K562 (cell line): ENCODE data around the gene SLC46A3. TPM values are rescaled to one million over a fixed set of nuclear protein-coding genes. Genes with fewer than 3 reads are reported as not detected.

Source experiments
- ATAC-seq: fragments of 200-7000 bp; cut with Tn5 transposase; 3 replicates; pipeline ENCODE4 v1.9.1; 2020; ENCODE audit warnings: moderate library complexity
- BruUV-seq: library from RNA; stranded (reverse); fragments of 400-500 nt; replicated peaks from 2 replicates; lab custom pipeline; 2021; lab: Mats Ljungman, UMichigan
- CTCF ChIA-PET: fragments of 300-600 bp; formaldehyde crosslinking; extraction: SDS; loops from one replicate; lab custom pipeline; 2021; ENCODE audit warnings: low intra/inter-chr PET ratio; lab: Yijun Ruan, JAX
- POLR2A ChIA-PET: fragments of 300-600, 350-650 bp; sonication (Branson Sonifier 250); formaldehyde crosslinking; extraction: SDS; loops from one replicate; lab custom pipeline; 2021; ENCODE audit warnings: antibody characterized with exemption, inconsistent platforms; lab: Yijun Ruan, JAX
- DNase-seq, 4 experiments: peaks; one replicate each; pipeline versions ENCODE4 v3.0.0 to v3.0.0-alpha.2; 2011 to 2018; ENCODE audit warnings: low spot score in 3 of 4, mixed read lengths in 3 of 4; ENCODE audit errors: extremely low read depth in 1 of 4
- FAIRE-seq: peaks from 2 replicates; lab custom pipeline; 2011; peaks lifted over from hg19 to GRCh38; lab: Jason Lieb, UNC
- H2AFZ ChIP-seq: 2 replicates; pipeline ENCODE4 v1.6.0; 2011; ENCODE audit warnings: low read depth, low read length, control low read depth, inconsistent platforms
- H3K27ac ChIP-seq: fragments of 200-600 bp; 3 replicates; pipeline ENCODE4 v1.8.0; 2011; ENCODE audit warnings: low read depth, mild to moderate bottlenecking, control low read depth, inconsistent platforms, low read length, moderate library complexity, mixed read lengths; ENCODE audit errors: extremely low read depth
- H3K27me3 ChIP-seq, 2 experiments: fragments of 300-600 bp in 1 of 2; 2 replicates in 1 of 2; 3 replicates in 1 of 2; pipeline versions ENCODE4 v1.6.0 to v1.8.0; 2011; ENCODE audit warnings: inconsistent platforms in 2 of 2, low read length in 2 of 2, mild to moderate bottlenecking in 1 of 2, mixed read lengths in 1 of 2, moderate library complexity in 1 of 2; ENCODE audit not compliant: control insufficient read depth in 2 of 2, insufficient read depth in 2 of 2
- H3K36me3 ChIP-seq: fragments of 300-600 bp; 3 replicates; pipeline ENCODE4 v1.8.0; 2011; ENCODE audit warnings: mild to moderate bottlenecking, low read length, inconsistent platforms; ENCODE audit not compliant: control insufficient read depth, insufficient read depth
- H3K4me1 ChIP-seq, 2 experiments: fragments of 200-600 bp in 1 of 2; replicated peaks in 1 of 2; 2 replicates in 1 of 2; 3 replicates in 1 of 2; pipeline versions ENCODE4 v1.5.1 to v1.8.0; 2011; ENCODE audit warnings: inconsistent platforms in 2 of 2, low read length in 2 of 2, mild to moderate bottlenecking in 1 of 2, mixed read lengths in 1 of 2, moderate library complexity in 1 of 2; ENCODE audit not compliant: control insufficient read depth in 2 of 2, insufficient read depth in 2 of 2
- H3K4me2 ChIP-seq: 2 replicates; pipeline ENCODE4 v1.6.1; 2011; ENCODE audit warnings: low read length, control low read depth, inconsistent platforms, mixed read lengths; ENCODE audit not compliant: insufficient read depth
- H3K4me3 ChIP-seq: fragments of 200-600 bp; sonication (generic), shearing (Covaris generic); 2 replicates; pipeline ENCODE4 v1.5.1; 2016; ENCODE audit warnings: control low read depth, inconsistent platforms
- H3K79me2 ChIP-seq: fragments of 200-600 bp; 3 replicates; pipeline ENCODE4 v1.8.0; 2011; ENCODE audit warnings: low read length, inconsistent platforms; ENCODE audit not compliant: control insufficient read depth, insufficient read depth
- H3K9ac ChIP-seq, 2 experiments: 2 replicates each; pipeline versions ENCODE4 v1.6.0 to v1.6.1; 2011; ENCODE audit warnings: low read depth in 2 of 2, low read length in 2 of 2, control low read depth in 1 of 2, inconsistent platforms in 1 of 2, mild to moderate bottlenecking in 1 of 2, mixed read lengths in 1 of 2; ENCODE audit not compliant: insufficient read depth in 1 of 2
- H3K9me1 ChIP-seq: one replicate; pipeline ENCODE4 v1.6.0; 2011; ENCODE audit warnings: inconsistent platforms, mild to moderate bottlenecking, low read length, moderate library complexity; ENCODE audit not compliant: control insufficient read depth, insufficient read depth
- H3K9me3 ChIP-seq: replicated peaks from 2 replicates; pipeline ENCODE4 v1.5.1; 2011; ENCODE audit warnings: low read depth, low read length, inconsistent platforms; ENCODE audit not compliant: control insufficient read depth, insufficient read depth
- H4K20me1 ChIP-seq: replicated peaks from 2 replicates; pipeline ENCODE4 v1.6.1; 2011; ENCODE audit warnings: low read length, inconsistent platforms, mixed read lengths; ENCODE audit not compliant: control insufficient read depth, insufficient read depth
- ATF2 ChIP-seq: sonication (generic); formaldehyde crosslinking; IDR thresholded peaks from 2 replicates; pipeline ENCODE4 v1.8.1; 2022; ENCODE audit warnings: missing genetic modification reagents
- BACH1 ChIP-seq: fragments of 200-800 bp; sonication (Bioruptor generic); IDR thresholded peaks from 2 replicates; pipeline ENCODE4 v1.6.1; 2016; ENCODE audit warnings: missing genetic modification characterization, missing compliant biosample characterization
- BDP1 ChIP-seq: IDR thresholded peaks from 3 replicates; pipeline ENCODE4 v1.6.1; 2011; ENCODE audit not compliant: insufficient read length, insufficient read depth
- JUN ChIP-seq, 2 experiments: sonication (generic) in 1 of 2; formaldehyde crosslinking in 1 of 2; IDR thresholded peaks; 2 replicates each; pipeline versions ENCODE4 v1.6.1 to v1.8.0; 2012 to 2022; ENCODE audit warnings: borderline replicate concordance in 2 of 2, mild to moderate bottlenecking in 2 of 2, improper control_type of control experiment in 1 of 2, low read depth in 1 of 2, low read length in 1 of 2, missing genetic modification reagents in 1 of 2
- KHSRP ChIP-seq: fragments of 450-650 bp; IDR thresholded peaks from 2 replicates; pipeline ENCODE4 v1.6.1; 2017
- MXI1 ChIP-seq: IDR thresholded peaks from 2 replicates; pipeline ENCODE4 v1.6.1; 2011; ENCODE audit warnings: low read depth, mild to moderate bottlenecking, improper control_type of control experiment, low read length
- NFE2L1 ChIP-seq: fragments of 450-650 bp; IDR thresholded peaks from 2 replicates; pipeline ENCODE4 v1.6.1; 2016; ENCODE audit warnings: missing genetic modification characterization, low read depth, mild to moderate bottlenecking, missing compliant biosample characterization, moderate library complexity, borderline replicate concordance
- RAD51 ChIP-seq: fragments of 450-650 bp; IDR thresholded peaks from 2 replicates; pipeline ENCODE4 v1.7.1; 2016; ENCODE audit warnings: low read depth, mild to moderate bottlenecking, borderline replicate concordance
- SRSF3 ChIP-seq: fragments of 200-400 bp; formaldehyde crosslinking; IDR thresholded peaks from 2 replicates; pipeline ENCODE4 v1.6.1; 2016; ENCODE audit warnings: mild to moderate bottlenecking, low read length, moderate library complexity; ENCODE audit not compliant: insufficient read depth
- TSC22D4 ChIP-seq: fragments of 450-650 bp; IDR thresholded peaks from 2 replicates; pipeline ENCODE4 v1.6.1; 2016; ENCODE audit warnings: missing genetic modification characterization, missing biosample characterization, control low read depth
- USF2 ChIP-seq: sonication (generic); formaldehyde crosslinking; IDR thresholded peaks from 2 replicates; pipeline ENCODE4 v1.5.0; 2020; ENCODE audit warnings: missing genetic modification reagents
- ZBTB8A ChIP-seq: fragments of 450-650 bp; IDR thresholded peaks from 2 replicates; pipeline ENCODE4 v1.6.1; 2018; ENCODE audit warnings: mild to moderate bottlenecking, moderate library complexity; ENCODE audit not compliant: partially characterized antibody
- WGBS: fragments of 100-300 bp; shearing (Covaris generic); methylation state at CpG from one replicate; pipeline ENCODE4 v1.1.6; 2016; ENCODE audit warnings: low coverage, mixed read lengths; ENCODE audit not compliant: insufficient coverage; ENCODE audit errors: missing lambda C conversion rate; 5-methylcytosine and 5-hydroxymethylcytosine counted together
- in situ Hi-C: fragments of 300-500 bp; cut with MboI; formaldehyde crosslinking; loops from 4 replicates; pipeline ENCODE4 v1.15.0; 2018; ENCODE audit warnings: inconsistent platforms, mixed read lengths
- intact Hi-C: fragments of 100-400 bp; cut with micrococcal nuclease; formaldehyde crosslinking; loops from 2 replicates; pipeline ENCODE4 v1.14.2; 2022
- polyA plus RNA-seq, 8 experiments: library from polyadenylated mRNA; depleted of rRNA in 4 of 8; stranded (reverse) in 5 of 8; unstranded in 3 of 8; fragments of >200 nt; fragmentation: Nextera tagmentation in 2 of 8; fragmentation: Illumina TruSeq in 1 of 8; extraction: Ambion mirVana in 2 of 8; extraction: Trizol in 1 of 8; gene quantifications; 2 replicates each; pipeline versions ENCODE4 v1.2.1 to v1.2.3, GENCODE V29; 2011 to 2014; ENCODE audit warnings: inconsistent platforms in 1 of 8, missing spikeins in 1 of 8
- total RNA-seq, 7 experiments: library from RNA; depleted of rRNA in 6 of 7; stranded (reverse); fragments of >200 nt in 6 of 7; fragmentation: Illumina TruSeq in 2 of 7; extraction: Trizol in 2 of 7; gene quantifications; 2 replicates each; pipeline versions ENCODE4 v1.2.1 to v1.2.3, GENCODE V29; 2011 to 2021; ENCODE audit warnings: low replicate concordance in 1 of 7
- TF ChIP-seq, protein P1 (sequence below): sonication (generic); formaldehyde crosslinking; IDR thresholded peaks from 2 replicates; pipeline ENCODE4 v1.9.0; 2022; ENCODE audit warnings: mild to moderate bottlenecking, missing genetic modification reagents
- TF ChIP-seq, protein P2 (sequence below): fragments of 450-650 bp; IDR thresholded peaks from 2 replicates; pipeline ENCODE4 v1.6.1; 2016

Gene SLC46A3
- total and polyA plus RNA-seq, 9 of the 15 experiments (the other 6 are each of a cell fraction or from before 2014, with no cell fraction given) = 0.14 to 1.2 (median 0.51) TPM

DNA sequence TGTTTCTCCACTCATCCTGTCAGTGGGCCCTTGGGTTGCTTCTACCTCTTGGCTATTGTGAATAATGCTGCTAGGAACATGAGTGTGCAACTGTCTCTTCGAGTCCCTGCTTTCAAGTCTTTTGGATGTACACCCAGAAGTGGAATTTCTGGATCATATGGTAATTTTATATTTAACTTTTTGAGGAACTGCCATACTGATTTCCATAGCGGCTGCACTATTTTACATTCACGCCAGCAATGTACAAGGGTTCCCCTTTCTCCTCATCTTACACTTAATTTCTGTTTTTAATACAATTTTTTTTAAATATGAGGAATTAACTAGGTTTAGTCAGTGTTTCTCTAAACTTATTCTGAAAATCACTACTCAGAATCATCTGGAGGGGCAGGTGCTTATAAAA is 24.2 kb upstream of the SLC46A3 start:
- ChIA-PET POLR2A (no interaction called here), CTCF (no interaction called here)
- H4K20me1 ChIP-seq = no peaks in the 10 kb centered on the region
- no peak overlapping the region for H2AFZ ChIP-seq
- no peaks in the 10 kb centered on the region; a peak in 1 of 5 replicates for H3K4me1 ChIP-seq
- no peaks in the 10 kb centered on the region for H3K9me3 ChIP-seq
- TF ChIP-seq KHSRP (no peak), BDP1 (no peak), ZBTB8A (no peak), RAD51 (no peak), NFE2L1 (no peak), USF2 (CRISPR knock-in tag) (no peak), ATF2 (no peak), BACH1 (tag) (no peak), JUN (IDR thresholded peaks at IDR 0.05; ENCODE audit: borderline replicate concordance, low read depth, low read length) (no peak), JUN (CRISPR knock-in tag; IDR thresholded peaks at IDR 0.05; ENCODE audit: borderline replicate concordance) (no peak), MXI1 (no peak), TSC22D4 (tag) (no peak), SRSF3 (no peak)
- TF ChIP-seq, protein P1, sequence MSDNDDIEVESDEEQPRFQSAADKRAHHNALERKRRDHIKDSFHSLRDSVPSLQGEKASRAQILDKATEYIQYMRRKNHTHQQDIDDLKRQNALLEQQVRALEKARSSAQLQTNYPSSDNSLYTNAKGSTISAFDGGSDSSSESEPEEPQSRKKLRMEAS (CRISPR knock-in tag) = no peak
- TF ChIP-seq, protein P2, sequence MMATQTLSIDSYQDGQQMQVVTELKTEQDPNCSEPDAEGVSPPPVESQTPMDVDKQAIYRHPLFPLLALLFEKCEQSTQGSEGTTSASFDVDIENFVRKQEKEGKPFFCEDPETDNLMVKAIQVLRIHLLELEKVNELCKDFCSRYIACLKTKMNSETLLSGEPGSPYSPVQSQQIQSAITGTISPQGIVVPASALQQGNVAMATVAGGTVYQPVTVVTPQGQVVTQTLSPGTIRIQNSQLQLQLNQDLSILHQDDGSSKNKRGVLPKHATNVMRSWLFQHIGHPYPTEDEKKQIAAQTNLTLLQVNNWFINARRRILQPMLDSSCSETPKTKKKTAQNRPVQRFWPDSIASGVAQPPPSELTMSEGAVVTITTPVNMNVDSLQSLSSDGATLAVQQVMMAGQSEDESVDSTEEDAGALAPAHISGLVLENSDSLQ = no peak
- no peaks in the 10 kb centered on the region; a peak in 1 of 5 replicates for H3K27me3 ChIP-seq
- DNase-seq (no peak), ATAC-seq (no peak), FAIRE-seq (no peak)
- intact Hi-C loops = loop anchor here (5.0 kb wide), 1 partner anchor 54 kb away; no protein-coding TSS in a partner anchor
- H3K4me3 ChIP-seq = no peak overlapping the region
- 35% methylated on average over 3 of the region's 3 CpGs for WGBS
- H3K79me2 ChIP-seq = no peaks in the 10 kb centered on the region
- H3K4me2 ChIP-seq = no peak overlapping the region
- no peak overlapping the region for H3K9ac ChIP-seq
- in situ Hi-C loops = no loop called here
- no peak overlapping the region for H3K27ac ChIP-seq
- H3K9me1 ChIP-seq = no peaks in the 10 kb centered on the region
- no TSS peak for BruUV-seq
- no peaks in the 10 kb centered on the region for H3K36me3 ChIP-seq
